GM10266 (cell line): ENCODE measurements around the gene GRAP2.

Experiments used
- DNase-seq: peaks from one replicate; pipeline ENCODE4 v3.0.0; 2012; ENCODE audit errors: extremely low spot score
- CTCF ChIP-seq: IDR thresholded peaks from 2 replicates; pipeline ENCODE4 v1.5.1; 2012; ENCODE audit warnings: mild to moderate bottlenecking, low read depth; ENCODE audit not compliant: control insufficient read depth, insufficient read depth; ENCODE audit errors: missing control alignments

The GRAP2 gene

DNA sequence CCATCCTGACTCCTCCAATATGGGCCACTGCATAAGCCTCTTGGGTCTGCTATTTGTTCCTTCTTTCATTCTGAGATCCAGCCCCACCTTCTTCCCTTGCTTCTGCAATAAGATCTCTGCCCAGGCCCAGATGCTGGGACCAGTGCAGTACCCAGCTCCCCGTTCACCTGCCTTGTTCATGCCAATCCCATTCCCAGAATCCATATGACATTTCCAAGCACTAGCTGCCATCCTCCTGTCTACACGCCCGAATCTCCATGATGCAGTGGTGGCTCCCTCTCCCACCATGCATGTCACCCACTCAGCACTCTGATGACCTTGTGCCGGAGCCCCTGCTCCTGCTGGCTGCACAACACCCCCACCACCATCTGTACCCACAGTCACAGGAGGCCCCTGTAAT lies 82.5 kb downstream of the GRAP2 start:
- TF ChIP-seq CTCF, result no peak
- no peak for DNase-seq

- no peak for DNase-seq
- TF ChIP-seq CTCF, result no peak
These were observed 83.1 kb downstream of the GRAP2 start for GRCh38 chr22:39984006-39984405.

GRCh38 chr22:39984746-39985145 lies 83.9 kb downstream of the GRAP2 start:
- TF ChIP-seq CTCF, result no peak
- no peak for DNase-seq

- no peak for DNase-seq
- no peak for TF ChIP-seq CTCF
These were observed 84.6 kb downstream of the GRAP2 start for GRCh38 chr22:39985383-39986035.

- no peak for DNase-seq
- no peak for TF ChIP-seq CTCF
These were observed 87.7 kb downstream of the GRAP2 start for GRCh38 chr22:39988386-39989114.

- no peak for DNase-seq
- TF ChIP-seq CTCF, result no peak
These were observed 88.7 kb downstream of the GRAP2 start for GRCh38 chr22:39989633-39990032.

DNA sequence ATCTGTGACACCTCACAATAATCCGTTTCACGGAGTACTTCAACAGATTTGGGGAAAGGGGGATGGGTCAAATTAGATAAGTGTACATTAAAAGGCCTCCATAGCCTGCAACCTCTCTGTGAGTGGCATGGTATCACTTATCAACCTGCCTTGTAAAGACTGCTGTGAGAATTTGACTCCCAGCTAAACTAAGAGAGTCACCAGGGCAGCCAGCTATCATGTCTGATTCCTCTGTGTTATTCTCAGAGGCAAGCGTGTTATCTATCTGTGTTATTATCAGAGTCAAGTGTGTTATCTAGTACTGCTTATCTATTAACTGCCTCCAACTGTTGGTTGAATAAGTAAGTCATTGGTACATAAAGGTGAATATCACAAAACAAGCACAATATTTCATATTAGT lies 89.8 kb downstream of the GRAP2 start:
- DNase-seq, result no peak
- TF ChIP-seq CTCF, result no peak
